Kidney capillary endothelial cell (primary cell): ENCODE results near the gene SOX9.
A peak's percentile ranks its signal among the peaks of the same experiment; 100 is the strongest.
"Not testable (repeated sequence)": the region's sequence is repeated elsewhere in the genome, so short reads cannot be mapped to it uniquely, and the experiment has no call there.

Source experiments
- DNase-seq: peaks from one replicate; pipeline ENCODE4 v3.0.0-alpha.2; 2018; ENCODE audit warnings: low spot score

Gene SOX9

GRCh38 chr17:72111336-72111923 is 9.4 kb upstream of the SOX9 start:
- DNase-seq, result no peak

DNA sequence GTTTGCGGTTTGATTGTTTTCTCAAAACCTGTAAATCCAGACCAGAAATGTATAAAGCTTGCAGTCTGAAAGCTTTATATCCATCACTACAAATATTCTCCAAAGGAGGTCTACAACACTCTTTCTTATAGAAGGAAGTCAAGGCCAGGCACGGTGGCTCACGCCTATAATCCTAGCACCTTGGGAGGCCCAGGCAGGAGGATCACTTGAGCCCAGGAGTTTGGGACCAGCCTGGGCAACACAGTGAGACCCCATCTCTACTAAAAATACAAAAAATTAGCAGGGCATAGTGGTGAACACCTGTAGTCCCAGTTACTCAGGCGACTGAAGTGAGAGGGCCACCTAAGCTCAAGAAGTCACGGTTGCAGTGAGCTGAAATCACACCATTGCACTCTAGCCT is 8.9 kb upstream of the SOX9 start:
- DNase-seq, result not testable (repeated sequence)

DNA sequence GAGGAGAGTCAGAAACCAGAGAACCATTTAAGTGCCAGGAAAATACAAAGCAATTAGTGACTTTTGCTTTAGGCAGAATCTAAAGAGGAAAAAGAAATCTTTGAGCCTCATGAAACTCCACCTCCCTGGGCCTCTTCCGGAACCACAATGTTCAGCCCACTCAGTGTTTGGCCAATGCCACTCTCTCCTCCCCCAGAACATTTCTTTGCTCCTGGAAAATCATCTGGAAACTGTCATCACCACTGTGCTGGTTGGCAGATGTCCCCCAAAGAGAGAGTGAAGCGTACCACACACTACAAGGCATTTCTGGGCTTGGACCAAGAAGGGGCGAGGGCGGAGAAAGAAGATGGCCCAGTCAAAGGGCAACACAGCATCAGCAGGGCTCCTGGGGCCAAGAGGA is 7.1 kb upstream of the SOX9 start:
- DNase-seq, result no peak

DNA sequence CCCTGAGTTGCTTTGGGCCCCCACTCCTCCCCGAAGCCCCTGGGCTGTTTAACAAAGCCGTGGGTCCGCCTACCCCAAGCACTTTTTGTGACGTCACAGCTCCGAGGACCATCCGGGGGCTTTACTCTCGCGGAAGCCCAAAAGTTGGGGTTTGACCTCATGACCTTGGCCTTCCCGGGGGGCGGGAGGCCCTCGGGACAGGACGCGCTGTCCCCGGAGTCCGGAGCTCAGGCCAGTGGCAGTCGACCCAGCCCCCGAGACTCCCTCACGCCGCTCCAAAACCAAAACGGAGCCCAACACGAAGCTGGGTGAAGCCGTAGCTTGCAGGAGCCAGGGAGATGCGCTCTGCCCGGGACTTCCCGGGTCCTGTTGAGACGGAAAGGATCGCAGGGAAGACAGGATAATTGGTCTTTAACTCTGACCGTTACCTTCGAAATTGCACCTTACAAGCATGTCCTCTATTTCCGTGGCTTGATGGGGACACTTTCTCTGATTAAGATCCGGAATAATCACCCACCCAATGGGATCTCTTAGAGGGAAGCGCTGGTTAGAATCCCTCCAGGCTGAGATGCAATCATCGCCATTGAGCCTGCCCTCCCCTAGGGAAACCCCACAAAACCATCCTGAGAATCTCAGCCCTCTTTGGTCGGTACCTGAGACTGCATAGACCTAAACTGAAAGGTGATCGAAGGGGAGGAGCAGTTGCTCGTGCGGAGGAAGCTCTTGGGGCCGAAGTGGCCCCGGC is 4.9 kb upstream of the SOX9 start:
- no peak for DNase-seq

- no peak for DNase-seq
Observed at GRCh38 chr17:72116661-72117521, 3.9 kb upstream of the SOX9 start.

GRCh38 chr17:72117535-72118334 is 3.1 kb upstream of the SOX9 start:
- no peak for DNase-seq

DNA sequence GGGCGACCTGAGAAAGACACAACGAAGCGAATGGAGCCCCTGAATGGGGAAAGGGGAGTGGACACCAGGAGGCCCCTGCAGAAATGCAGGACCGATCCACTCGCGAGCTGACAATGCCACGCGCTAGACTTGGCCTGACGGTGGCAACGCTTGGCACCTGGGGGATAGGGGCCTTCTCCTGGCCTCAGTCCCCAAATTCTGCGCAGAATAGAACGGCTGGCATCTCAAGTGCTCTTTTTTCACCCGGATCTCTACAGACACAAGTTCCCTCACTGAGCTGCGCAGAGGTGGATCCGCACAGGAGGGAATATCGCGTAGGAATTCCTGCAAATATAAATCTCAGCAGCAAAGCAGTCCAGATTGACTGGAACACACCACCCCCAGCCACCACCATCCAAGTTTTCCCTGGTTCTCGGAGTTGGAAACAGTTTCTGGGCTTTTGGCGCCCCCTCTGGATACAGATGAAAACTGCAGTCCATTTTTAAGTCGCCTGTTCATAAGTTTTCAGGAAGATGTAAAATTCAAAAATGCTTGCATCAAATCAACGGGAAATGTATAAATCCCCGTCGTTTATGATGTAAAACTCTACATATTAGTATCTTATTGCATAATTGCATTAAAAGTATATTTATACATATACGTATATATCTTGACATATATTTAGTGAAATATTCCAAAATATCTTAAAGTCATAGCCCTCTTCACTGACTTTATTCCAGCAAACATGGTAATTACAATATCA is 2.3 kb upstream of the SOX9 start:
- DNase-seq, result peak; percentile 42

DNA sequence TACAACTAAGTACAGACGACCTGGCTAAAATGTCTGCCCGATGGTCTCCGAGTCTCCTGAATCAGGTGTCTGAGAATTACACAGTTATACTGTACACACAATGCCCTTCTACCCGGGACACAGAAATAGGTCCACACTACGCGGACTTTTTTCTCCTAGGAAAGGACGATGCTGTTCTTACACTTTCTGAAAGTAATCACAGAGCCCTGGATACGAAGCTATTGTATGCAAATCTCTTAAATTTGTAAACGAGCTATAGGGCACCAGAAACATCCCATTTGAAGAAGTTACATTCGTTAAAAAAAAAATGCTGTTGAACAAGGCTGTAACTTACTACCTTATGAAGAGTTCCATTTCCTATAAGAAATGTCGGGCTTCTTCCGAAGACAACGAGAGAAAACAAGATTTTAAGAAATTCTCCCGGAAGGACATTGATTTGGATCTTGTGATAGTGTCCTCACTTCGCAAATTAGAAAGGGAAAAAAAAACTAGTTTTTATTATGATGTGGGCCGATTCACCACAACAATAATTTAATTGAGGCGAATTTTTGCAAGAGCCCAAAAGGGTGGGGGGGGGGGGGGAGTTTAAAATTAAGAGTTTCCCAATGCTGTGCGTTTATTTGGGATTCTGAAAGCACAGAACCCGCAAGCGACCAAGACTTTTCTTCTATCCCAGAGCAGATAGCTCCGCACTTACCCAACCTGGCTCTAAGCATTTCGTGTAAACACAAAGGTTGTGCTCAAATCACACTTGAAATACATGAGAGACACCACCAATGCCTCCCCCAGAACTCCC is 1.5 kb upstream of the SOX9 start:
- DNase-seq, result no peak

- no peak for DNase-seq
Observed at GRCh38 chr17:72119873-72120641, 763 bp upstream of the SOX9 start.

DNA sequence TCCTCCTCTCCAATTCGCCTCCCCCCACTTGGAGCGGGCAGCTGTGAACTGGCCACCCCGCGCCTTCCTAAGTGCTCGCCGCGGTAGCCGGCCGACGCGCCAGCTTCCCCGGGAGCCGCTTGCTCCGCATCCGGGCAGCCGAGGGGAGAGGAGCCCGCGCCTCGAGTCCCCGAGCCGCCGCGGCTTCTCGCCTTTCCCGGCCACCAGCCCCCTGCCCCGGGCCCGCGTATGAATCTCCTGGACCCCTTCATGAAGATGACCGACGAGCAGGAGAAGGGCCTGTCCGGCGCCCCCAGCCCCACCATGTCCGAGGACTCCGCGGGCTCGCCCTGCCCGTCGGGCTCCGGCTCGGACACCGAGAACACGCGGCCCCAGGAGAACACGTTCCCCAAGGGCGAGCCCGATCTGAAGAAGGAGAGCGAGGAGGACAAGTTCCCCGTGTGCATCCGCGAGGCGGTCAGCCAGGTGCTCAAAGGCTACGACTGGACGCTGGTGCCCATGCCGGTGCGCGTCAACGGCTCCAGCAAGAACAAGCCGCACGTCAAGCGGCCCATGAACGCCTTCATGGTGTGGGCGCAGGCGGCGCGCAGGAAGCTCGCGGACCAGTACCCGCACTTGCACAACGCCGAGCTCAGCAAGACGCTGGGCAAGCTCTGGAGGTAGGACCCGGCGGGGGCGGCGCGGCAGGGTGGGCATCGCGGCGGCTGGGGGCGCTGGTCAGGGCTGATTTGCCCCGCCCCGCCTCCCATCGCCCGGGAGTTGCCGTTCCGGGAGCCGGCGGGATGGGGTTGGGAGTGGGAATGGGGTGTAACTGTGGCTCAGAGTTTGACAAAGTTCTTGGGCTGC is 567 bp downstream of the SOX9 start:
- no peak for DNase-seq

DNA sequence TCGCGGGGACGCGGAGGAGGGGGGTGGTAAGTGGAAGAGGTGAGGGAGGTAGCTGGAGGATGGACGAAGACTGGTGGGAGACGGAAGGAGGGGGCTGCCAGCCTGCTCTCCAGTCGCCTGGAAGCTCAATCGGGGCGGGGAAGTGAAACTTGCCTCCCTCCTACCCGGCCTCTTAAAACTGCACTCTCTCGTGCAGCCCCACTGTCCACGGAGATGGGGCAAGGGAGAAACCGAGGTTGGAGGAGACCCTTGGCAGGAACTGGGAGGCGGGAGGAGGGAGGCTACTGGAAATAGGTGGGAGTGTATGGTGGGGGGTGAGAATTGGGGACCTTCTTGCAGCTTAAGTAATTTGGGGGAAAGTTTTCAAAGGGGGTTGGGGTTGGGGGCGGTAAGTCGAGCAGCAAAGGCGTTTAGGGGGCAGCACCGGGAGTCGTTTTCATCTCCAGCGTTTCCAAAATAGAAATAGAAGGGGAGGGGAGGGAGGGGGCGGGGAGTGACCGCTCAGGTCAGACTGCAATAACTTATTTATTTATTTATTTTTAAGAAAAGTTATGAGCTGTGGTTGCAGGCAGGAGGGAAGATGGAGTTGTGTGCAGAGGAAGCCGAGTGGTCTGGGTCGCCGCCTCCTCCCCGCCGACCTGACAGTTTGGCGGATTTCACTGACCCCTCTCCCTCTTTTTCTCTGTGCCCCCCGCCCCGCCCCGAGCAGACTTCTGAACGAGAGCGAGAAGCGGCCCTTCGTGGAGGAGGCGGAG is 1.4 kb downstream of the SOX9 start:
- no peak for DNase-seq

GRCh38 chr17:72122765-72123529 is 2.1 kb downstream of the SOX9 start:
- DNase-seq, result no peak

- DNase-seq, result no peak
Observed at GRCh38 chr17:72123530-72124437, 3.0 kb downstream of the SOX9 start.

GRCh38 chr17:72124438-72124775 is 3.6 kb downstream of the SOX9 start:
- DNase-seq, result no peak

DNA sequence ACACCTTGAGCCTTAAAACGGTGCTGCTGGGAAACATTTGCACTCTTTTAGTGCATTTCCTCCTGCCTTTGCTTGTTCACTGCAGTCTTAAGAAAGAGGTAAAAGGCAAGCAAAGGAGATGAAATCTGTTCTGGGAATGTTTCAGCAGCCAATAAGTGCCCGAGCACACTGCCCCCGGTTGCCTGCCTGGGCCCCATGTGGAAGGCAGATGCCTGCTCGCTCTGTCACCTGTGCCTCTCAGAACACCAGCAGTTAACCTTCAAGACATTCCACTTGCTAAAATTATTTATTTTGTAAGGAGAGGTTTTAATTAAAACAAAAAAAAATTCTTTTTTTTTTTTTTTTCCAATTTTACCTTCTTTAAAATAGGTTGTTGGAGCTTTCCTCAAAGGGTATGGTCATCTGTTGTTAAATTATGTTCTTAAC is 4.4 kb downstream of the SOX9 start:
- DNase-seq, result no peak

- no peak for DNase-seq
Observed at GRCh38 chr17:72125742-72126141, 4.9 kb downstream of the SOX9 start.
